Activated naive CD8-positive, alpha-beta T cell (primary cell): ENCODE data around the gene AHRR.
"Not testable (repeated sequence)": the region's sequence is repeated elsewhere in the genome, so short reads cannot be mapped to it uniquely, and the experiment has no call there.

Source experiments
- H3K27ac Mint-ChIP-seq: one replicate; pipeline ENCODE4 v1.8.0; 2021; ENCODE audit warnings: mixed read lengths
- H3K27me3 Mint-ChIP-seq: one replicate; pipeline ENCODE4 v1.8.0; 2021; ENCODE audit warnings: mixed read lengths
- H3K36me3 Mint-ChIP-seq: one replicate; pipeline ENCODE4 v1.8.0; 2021; ENCODE audit warnings: mixed read lengths
- H3K4me1 Mint-ChIP-seq: one replicate; pipeline ENCODE4 v1.8.0; 2021; ENCODE audit warnings: low read depth, mixed read lengths
- H3K4me3 Mint-ChIP-seq: one replicate; pipeline ENCODE4 v1.8.0; 2021; ENCODE audit warnings: mild to moderate bottlenecking, mixed read lengths
- H3K9me3 Mint-ChIP-seq: one replicate; pipeline ENCODE4 v1.8.0; 2021; ENCODE audit warnings: low read depth, mixed read lengths

AHRR gene

GRCh38 chr5:402615-403359 lies 81.3 kb downstream of the AHRR start:
- no peaks in the 10 kb centered on the region for H3K9me3 Mint-ChIP-seq
- H3K4me1 Mint-ChIP-seq: peaks cover 17% of the 10 kb centered on the region
- no peak overlapping the region for H3K4me3 Mint-ChIP-seq

DNA sequence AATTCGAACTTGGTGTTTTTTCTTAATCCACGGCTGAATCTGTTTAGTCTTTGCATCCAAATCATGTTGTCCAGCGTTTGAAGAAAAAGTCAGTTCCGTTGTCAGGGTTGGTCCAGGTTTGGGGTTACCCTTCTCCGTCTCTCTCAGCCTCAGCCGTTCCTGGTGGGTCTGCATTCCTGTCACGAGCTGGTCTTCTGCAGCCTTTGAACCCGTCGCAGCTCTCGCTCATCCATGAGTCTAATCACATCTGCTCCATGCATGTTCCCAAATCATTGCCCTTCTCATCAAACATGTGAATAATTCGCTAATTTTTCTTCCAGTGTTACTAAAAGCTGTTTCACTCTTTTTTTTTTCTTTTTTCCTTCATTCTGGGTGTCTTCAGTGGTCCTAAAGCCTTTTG lies 82.5 kb downstream of the AHRR start:
- Mint-ChIP-seq H3K4me3 (no peak overlapping the region), H3K4me1 (peaks cover 17% of the 10 kb centered on the region), H3K36me3 (peaks cover 2% of the 10 kb centered on the region), H3K9me3 (no peaks in the 10 kb centered on the region), H3K27me3 (peaks cover 9% of the 10 kb centered on the region), H3K27ac (no peak overlapping the region)

More at GRCh38 chr5:402615-403359, 81.3 kb downstream of the AHRR start:
- no peak overlapping the region for H3K27ac Mint-ChIP-seq
- peaks cover 9% of the 10 kb centered on the region for H3K27me3 Mint-ChIP-seq
- no peaks in the 10 kb centered on the region for H3K36me3 Mint-ChIP-seq

DNA sequence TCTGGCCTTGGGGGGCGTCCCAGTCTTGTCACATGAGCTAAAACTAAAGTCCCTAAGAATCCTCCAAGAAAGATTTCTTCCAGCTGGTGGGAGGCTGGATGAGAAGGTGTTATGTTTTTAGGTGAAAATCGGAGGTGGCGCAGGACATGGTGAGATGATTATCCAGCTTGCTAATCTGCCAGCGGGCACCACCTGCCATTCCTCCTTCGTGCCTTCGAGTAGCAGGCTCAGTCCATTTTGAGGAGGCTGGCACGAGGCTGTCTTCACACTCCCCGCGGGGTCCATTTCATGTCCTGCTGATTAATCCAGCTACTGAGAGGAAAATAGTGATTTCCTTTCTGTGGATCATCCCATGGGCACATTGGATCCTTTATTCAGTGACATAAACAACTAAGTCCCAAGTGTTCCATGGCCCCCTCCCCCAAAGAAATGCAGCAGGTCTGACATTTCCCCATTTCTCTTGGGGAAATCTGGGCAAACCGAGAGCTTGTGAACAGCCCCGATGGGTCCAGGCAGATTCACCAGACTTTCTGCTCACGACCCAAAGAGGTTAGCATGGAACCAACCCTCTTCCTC lies 83.2 kb downstream of the AHRR start:
- H3K27me3 Mint-ChIP-seq: peaks cover 9% of the 10 kb centered on the region

DNA sequence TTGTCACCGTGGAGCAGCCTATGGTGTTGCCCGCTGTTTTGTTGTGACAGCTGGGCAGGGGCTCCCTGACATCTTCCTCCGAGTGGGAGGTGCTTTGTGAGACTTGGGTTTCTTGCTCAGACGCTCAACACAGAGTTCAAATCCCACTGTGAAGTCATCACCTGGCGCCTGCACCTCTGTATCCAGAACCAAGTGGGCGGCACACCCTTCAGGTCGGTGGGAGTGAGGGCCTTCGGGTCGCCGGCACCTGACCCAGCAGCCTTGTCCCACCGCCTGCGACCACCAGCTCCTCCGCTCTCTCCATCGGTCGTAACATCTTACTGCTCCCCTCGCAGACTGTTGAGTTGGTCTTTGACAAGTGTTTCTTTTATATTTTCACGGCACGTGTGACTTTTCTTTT lies 83.9 kb downstream of the AHRR start:
- no peaks in the 10 kb centered on the region for H3K9me3 Mint-ChIP-seq
- no peak overlapping the region for H3K4me3 Mint-ChIP-seq
- no peak overlapping the region for H3K27ac Mint-ChIP-seq
- peaks cover 8% of the 10 kb centered on the region for H3K27me3 Mint-ChIP-seq
- H3K4me1 Mint-ChIP-seq: peaks cover 4% of the 10 kb centered on the region
- H3K36me3 Mint-ChIP-seq: peaks cover 2% of the 10 kb centered on the region

More for the DNA sequence above, 83.2 kb downstream of the AHRR start:
- H3K27ac Mint-ChIP-seq: no peak overlapping the region
- peaks cover 2% of the 10 kb centered on the region for H3K36me3 Mint-ChIP-seq
- H3K9me3 Mint-ChIP-seq: no peaks in the 10 kb centered on the region
- peaks cover 11% of the 10 kb centered on the region for H3K4me1 Mint-ChIP-seq
- H3K4me3 Mint-ChIP-seq: no peak overlapping the region

GRCh38 chr5:406041-406440 lies 84.5 kb downstream of the AHRR start:
- Mint-ChIP-seq H3K36me3 (peaks cover 2% of the 10 kb centered on the region), H3K27ac (no peak overlapping the region), H3K9me3 (no peaks in the 10 kb centered on the region), H3K4me3 (no peak overlapping the region), H3K4me1 (peaks cover 3% of the 10 kb centered on the region), H3K27me3 (peaks cover 6% of the 10 kb centered on the region)

DNA sequence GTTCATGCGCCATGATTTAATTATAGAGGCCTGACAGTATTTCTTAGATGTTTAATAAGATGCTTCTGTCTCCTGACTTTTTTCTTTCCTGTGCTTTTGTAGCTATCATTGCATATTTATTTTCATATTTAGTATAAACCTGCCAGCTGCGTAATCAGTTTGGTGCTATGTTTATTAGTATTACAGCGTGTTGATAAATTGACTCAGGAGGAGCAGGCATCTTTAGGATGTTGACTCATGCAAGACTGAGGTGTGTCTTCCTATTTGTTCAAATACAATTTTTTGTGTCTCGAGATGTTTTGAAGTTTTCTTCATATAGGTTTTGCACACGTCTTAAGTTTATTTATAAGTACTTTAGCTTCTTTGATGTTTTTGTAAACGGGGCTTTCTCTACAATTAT lies 85.5 kb downstream of the AHRR start:
- no peaks in the 10 kb centered on the region for H3K9me3 Mint-ChIP-seq
- H3K4me1 Mint-ChIP-seq: peaks cover 12% of the 10 kb centered on the region
- no peaks in the 10 kb centered on the region for H3K27me3 Mint-ChIP-seq
- H3K27ac Mint-ChIP-seq: no peak overlapping the region
- H3K36me3 Mint-ChIP-seq: peaks cover 2% of the 10 kb centered on the region
- no peak overlapping the region for H3K4me3 Mint-ChIP-seq

DNA sequence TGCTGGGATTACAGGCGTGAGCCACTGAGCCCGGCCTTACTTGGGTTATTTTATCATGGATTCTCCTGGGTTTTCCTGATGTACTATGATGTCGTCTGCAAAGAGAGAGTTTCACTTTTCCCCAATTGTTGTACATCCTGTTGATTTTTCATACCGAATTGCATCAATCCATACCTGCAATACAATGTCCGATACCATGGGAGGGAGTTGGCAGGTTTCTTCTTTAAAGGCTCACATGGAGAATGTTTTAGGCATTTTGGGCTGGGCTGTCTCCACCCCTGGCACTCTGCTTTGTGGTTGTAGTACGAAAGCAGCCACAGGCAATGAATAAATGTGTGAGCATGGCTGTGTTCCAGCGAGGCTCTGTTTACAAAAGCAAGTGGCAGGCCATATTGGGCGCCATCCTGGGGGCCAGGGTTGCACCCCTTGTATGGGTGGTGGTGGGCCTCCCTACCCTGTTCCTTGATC lies 86.3 kb downstream of the AHRR start:
- Mint-ChIP-seq H3K4me1 (peaks cover 15% of the 10 kb centered on the region), H3K4me3 (no peak overlapping the region), H3K27me3 (no peaks in the 10 kb centered on the region), H3K36me3 (peaks cover 2% of the 10 kb centered on the region), H3K27ac (no peak overlapping the region), H3K9me3 (no peaks in the 10 kb centered on the region)

- Mint-ChIP-seq H3K9me3 (no peaks in the 10 kb centered on the region), H3K4me3 (no peak overlapping the region), H3K27ac (no peak overlapping the region), H3K27me3 (peaks cover 2% of the 10 kb centered on the region), H3K36me3 (peaks cover 2% of the 10 kb centered on the region), H3K4me1 (peaks cover 15% of the 10 kb centered on the region)
Measured at GRCh38 chr5:410911-411517, 89.5 kb downstream of the AHRR start.

DNA sequence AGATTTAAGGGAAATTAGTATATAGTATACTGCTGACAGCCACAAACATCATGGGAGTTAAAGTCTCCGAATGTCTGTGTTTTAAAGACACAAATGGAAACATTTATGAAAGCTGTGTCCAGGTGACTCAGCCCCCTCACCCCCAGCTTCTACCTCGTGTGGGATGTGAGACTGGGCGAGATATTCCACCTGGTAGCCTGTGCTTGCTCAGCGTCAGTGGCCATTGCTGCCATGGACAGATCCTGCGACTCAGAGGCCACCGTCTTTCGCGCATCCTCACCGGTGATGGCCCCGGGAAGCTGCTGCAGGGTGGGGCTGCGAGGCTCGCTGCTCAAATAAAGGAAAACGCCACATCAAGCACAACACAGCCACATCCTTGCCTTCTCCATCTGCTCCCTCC lies 90.2 kb downstream of the AHRR start:
- peaks cover 2% of the 10 kb centered on the region for H3K36me3 Mint-ChIP-seq
- no peak overlapping the region for H3K4me3 Mint-ChIP-seq
- no peaks in the 10 kb centered on the region for H3K9me3 Mint-ChIP-seq
- peaks cover 15% of the 10 kb centered on the region for H3K4me1 Mint-ChIP-seq
- H3K27me3 Mint-ChIP-seq: peaks cover 2% of the 10 kb centered on the region
- H3K27ac Mint-ChIP-seq: peak overlapping the region; percentile 55

- H3K27ac Mint-ChIP-seq, H3K27me3 Mint-ChIP-seq, H3K9me3 Mint-ChIP-seq, H3K4me3 Mint-ChIP-seq, H3K36me3 Mint-ChIP-seq: not testable (repeated sequence)
- peaks cover 15% of the 10 kb centered on the region for H3K4me1 Mint-ChIP-seq
Measured at GRCh38 chr5:414991-415927, 93.7 kb downstream of the AHRR start.

GRCh38 chr5:415928-416635 lies 94.6 kb downstream of the AHRR start:
- Mint-ChIP-seq H3K4me1 (peaks cover 14% of the 10 kb centered on the region), H3K9me3 (no peaks in the 10 kb centered on the region), H3K27ac (no peak overlapping the region), H3K36me3 (no peaks in the 10 kb centered on the region), H3K27me3 (peaks cover 2% of the 10 kb centered on the region), H3K4me3 (no peak overlapping the region)

- peaks cover 10% of the 10 kb centered on the region for H3K4me1 Mint-ChIP-seq
- peaks cover 2% of the 10 kb centered on the region for H3K27me3 Mint-ChIP-seq
- no peak overlapping the region for H3K27ac Mint-ChIP-seq
- no peaks in the 10 kb centered on the region for H3K36me3 Mint-ChIP-seq
- H3K9me3 Mint-ChIP-seq: no peaks in the 10 kb centered on the region
- H3K4me3 Mint-ChIP-seq: no peak overlapping the region
Measured at GRCh38 chr5:416636-416960, 95.1 kb downstream of the AHRR start.

DNA sequence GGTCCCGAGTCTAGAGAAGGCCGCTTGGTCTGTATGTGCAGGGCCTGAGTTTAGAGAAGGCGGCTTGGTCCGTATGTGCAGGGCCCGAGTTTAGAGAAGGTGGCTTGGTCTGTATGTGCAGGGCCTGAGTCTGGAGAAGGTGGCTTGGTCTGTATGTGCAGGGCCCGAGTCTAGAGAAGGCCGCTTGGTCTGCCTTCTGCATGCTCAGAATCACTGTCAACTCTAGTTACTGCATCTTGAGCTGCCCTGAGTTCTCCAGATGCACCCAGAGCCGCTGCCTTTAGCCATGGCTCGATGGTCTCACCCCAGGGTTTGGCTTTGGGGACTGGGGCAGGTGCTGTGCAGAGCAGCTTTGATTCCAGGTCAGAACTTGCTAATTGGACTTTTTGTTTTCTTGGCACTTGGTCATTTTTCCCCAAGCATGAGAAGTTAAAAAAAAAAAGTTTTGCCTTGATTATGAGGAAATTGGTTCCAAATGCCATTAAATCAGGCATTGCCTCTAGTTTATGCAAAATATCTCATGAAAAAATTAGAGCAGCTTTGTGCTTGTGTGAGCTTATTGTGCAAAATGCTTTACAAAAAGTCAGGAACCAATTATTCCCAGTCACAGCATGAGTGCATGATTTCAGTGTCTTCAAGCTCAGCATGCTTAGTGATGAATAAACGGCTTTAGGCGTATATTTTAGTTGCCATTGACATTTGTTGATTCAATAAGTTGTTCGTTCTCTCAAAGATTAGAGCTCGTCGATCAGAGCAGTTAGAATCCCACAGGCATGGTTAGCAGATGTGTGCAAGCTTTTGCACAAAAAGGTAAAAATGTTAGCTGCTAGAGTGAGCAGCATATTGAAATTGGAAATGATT lies 96.0 kb downstream of the AHRR start:
- peaks cover 2% of the 10 kb centered on the region for H3K4me1 Mint-ChIP-seq
- no peaks in the 10 kb centered on the region for H3K9me3 Mint-ChIP-seq
- no peak overlapping the region for H3K4me3 Mint-ChIP-seq
- H3K27ac Mint-ChIP-seq: no peak overlapping the region
- peaks cover 2% of the 10 kb centered on the region for H3K27me3 Mint-ChIP-seq
- no peaks in the 10 kb centered on the region for H3K36me3 Mint-ChIP-seq
